HG03175 (cell line): Measurements from ENCODE around the gene SPON1.
"Not testable (repeated sequence)": the region's sequence is repeated elsewhere in the genome, so short reads cannot be mapped to it uniquely, and the experiment has no call there.

Experiments used
- ATAC-seq: cut with Tn5 transposase; IDR thresholded peaks from one replicate; pipeline ENCODE4 v1.9.1; 2021; ENCODE audit warnings: mild to moderate bottlenecking, moderate library complexity; ENCODE audit not compliant: unreplicated experiment

SPON1 gene

GRCh38 chr11:13972944-13973343 is 10.4 kb downstream of the SPON1 start:
- ATAC-seq: no peak

GRCh38 chr11:13974631-13975030 is 12.1 kb downstream of the SPON1 start:
- no peak for ATAC-seq

DNA sequence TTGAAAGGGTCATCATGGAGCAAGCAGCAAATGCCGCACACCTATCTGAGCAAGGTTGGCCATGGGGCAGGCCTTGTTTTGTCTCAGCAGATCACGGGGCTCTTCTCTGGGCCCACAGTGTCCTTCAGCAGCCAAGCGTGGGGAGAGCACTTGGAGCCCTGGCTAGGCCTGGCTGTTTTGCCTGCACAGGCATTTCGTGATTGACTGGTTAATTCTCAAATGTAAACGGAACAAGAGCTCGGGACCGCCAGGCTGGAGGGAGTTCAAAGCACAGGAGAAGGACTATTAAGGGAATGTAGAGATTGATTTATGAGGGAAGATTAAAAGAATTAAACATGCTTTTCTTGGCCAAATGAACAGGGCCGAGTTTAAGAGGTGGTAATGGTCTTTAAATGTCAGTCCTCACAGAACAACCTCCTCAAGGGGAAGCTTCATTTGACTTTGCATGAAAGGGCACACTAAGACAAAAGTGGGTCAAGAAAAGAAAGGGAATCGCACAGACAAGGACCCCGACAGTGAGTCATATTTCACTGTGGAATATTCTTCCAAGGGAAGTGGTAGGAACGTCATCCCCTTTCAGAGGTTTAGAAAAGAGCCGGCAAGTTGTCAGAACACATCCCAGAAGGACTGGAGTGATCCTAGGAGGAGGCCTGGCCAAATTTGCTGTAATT is 20.7 kb downstream of the SPON1 start:
- ATAC-seq: no peak

DNA sequence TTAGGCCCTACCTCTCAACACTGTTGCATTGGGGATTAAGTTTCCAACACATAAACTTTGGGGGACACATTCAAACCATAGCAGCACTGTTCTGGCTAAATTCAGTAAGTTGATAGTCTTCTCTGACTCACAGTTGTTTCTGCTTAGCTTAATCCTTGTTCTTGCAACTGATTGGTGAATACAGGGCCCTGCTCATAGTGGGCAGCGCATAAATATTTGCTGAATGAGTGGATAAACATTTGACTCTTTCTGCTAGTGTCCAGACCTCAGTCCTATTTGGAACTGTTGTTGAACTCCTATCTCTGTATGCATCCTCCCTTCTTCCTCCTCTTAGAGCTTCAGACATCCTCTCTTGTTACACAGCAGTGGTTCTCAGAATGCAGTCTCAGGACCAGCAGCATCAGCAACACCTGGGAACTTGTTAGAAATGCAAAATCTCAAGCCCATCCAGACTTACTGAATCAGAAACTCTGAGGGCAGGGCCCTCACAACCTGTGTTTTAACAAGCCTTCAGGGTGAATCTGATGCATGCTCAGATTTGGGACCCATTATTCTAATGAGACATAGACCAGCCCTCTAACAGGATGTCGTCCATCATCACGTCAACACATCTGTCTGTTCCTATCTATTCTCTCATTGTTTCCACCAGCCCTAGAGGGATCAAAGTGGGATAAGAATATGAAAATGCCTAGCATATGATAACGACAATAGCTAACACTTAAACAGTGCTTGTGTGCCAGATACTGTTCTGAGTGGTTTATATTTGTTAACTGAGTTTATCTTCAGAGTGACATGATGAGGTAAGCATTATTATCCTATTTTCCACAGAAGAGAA is 22.3 kb downstream of the SPON1 start:
- no peak for ATAC-seq

DNA sequence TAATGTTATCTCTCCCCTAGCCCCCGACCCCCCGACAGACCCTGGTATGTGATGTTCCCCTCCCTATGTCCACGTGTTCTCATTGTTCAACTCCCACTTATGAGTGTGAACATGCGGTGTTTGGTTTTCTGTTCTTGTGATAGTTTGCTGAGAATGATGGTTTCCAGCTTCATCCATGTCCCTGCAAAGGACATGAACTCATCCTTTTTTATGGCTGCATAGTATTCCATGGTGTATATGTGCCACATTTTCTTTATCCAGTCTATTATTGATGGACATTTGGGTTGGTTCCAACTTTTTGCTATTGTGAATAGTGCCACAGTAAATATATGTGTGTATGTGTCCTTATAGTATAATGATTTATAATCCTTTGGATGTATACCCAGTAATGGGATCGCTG is 24.2 kb downstream of the SPON1 start:
- not testable (repeated sequence) for ATAC-seq

DNA sequence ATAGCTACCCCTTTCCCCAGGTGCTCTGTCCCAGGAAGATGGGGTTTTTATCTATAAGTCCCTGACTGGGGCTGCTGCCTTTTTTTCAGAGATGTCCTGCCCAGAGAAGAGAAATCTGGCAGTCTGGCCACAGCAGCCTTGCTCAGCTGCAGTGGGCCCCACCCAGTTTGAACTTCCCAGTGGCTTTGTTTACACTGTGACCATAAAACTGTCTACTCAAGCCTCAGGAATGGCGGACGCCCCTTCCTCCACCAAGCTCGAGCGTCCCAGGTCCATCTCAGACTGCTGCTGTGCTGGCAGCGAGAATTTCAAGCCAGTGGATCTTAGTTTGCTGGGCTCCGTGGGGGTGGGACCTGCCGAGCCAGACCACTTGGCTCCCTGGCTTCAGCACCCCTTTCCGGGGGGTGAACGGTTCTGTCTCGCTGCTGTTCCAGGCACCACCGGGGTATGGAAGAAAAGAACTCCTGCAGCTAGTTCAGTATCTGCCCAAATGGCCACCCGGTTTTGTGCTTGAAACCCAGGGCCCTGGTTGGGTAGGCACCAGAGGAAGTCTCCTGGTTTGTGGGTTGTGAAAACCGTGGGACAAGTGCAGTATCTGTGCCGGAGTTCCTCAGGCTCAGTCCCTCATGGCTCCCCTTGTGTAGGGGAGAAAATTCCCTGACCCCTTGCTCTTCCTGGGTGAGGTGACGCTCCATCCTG is 29.8 kb downstream of the SPON1 start:
- not testable (repeated sequence) for ATAC-seq

DNA sequence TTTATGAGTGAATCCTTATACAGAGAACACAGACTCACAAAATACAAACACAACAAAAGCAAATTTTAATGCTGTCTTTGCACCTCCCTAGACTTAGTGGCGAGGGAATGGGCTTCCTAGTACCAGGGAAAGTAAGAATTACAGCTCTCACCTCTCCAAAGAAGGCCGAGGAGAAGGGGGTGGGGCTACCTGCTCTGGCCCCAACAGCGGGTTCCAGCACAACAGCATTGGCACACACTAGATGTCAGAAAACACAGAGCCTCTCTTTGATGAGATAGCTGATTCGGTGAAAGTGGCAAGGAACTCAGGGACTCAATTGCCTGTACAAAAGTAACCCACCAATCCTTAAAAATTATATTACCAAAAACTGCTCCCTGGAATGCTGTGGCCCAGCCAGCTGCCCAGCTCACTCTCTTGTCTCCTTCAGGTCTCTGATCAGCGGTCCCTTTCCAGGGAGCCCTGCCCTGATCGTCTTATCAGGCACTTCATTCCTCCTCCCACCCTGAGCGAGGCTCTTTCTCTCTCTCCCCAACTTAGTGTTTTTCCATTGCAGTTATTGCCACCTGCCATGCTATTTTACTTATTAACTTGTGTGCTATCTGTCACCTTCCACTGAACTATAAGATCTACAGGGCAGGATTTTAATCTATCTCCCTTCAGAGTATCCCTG is 30.7 kb downstream of the SPON1 start:
- no peak for ATAC-seq

DNA sequence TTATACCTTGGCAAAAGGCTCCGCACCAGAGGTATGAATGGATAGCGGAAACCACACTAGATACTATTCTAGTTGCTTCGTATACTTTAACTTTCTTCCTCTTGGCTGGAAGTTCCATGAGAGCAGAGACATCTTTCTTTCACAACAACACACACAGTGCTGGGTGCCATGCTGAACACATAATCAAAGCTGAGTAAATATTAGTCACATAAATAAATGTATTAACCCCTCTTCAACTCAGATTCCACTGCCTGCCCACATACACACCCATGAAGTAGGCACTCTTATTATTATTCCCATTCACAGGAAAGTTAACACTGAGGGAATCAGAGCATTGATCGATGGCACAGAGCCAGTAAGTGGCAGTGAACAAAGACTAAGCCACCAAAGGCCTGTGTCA is 35.4 kb downstream of the SPON1 start:
- ATAC-seq: no peak

DNA sequence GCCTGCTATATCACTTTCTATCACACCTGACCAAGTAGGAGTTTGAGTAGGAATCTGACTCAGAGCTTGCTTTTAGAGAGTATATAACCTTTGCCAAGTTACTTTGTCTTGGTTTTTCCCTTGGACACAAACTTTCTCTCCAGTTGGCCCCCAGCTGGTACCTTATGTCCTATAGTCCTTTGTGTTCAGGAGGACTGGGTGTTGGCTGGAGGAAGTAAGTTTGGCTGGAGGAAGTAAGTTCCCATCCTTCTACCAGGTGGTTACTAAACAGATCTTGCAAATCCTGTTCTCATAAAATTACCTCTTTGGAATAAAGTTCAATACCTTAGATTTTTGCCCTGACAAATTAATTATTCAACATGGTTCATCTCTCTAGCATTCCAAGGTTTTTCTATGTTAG is 37.2 kb downstream of the SPON1 start:
- ATAC-seq: no peak

GRCh38 chr11:14001597-14001996 is 39.1 kb downstream of the SPON1 start:
- ATAC-seq: no peak

DNA sequence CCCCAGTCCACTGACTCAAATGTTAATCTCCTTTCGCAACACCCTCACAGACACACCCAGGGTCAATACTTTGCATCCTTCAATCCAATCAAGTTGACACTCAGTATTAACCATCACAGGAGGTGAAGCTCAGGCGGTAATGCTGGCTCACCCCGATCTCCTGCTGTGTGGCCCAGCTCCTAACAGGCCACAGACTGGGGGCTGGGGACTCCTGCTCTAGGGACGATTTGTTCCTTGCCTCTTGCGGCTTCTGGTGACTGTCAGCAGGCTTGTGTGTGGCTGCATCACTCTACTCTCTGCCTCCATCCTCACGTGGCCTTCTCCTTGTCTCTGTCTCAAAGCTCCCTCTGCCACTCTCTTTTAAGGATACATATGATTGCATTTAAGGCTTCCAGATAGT is 45.0 kb downstream of the SPON1 start:
- no peak for ATAC-seq

GRCh38 chr11:14010665-14011064 is 48.1 kb downstream of the SPON1 start:
- no peak for ATAC-seq

DNA sequence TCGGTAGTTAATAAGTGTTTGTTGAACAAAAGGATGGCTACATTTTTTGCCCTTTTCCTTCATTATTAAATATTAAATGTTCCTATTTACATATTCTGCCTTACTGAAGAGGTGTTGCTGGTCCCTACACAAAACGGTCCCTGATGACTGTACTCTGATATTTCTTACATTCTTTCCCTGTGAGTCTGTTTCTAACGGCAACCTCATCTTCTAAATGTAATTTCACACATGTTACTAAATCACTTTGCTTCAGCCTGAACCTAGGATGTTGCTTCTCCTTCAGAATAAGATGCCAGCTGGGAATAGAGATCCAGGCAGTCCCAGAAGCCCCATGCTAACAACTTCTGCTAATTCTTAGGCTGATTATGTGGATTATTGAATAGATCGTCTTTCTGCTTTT is 50.3 kb downstream of the SPON1 start:
- no peak for ATAC-seq

DNA sequence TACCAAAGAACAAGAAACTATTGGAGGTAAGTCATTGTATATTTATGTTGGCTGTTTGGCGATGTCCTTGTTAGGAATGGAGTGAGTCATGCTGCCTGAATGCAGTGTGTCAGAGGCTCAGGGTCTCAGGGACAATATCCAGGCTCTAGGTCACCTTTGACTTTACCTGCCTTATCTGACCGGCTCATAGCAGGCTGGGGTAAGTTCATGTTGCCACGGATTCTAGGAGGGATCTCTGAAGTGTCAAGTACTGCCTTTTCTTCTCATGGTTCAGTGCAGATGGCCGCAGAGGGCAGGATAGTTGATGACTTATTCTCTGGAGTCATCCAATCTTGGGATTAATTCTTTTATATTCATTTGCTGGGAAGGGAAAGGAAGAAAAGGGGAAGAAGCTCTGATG is 53.2 kb downstream of the SPON1 start:
- no peak for ATAC-seq

DNA sequence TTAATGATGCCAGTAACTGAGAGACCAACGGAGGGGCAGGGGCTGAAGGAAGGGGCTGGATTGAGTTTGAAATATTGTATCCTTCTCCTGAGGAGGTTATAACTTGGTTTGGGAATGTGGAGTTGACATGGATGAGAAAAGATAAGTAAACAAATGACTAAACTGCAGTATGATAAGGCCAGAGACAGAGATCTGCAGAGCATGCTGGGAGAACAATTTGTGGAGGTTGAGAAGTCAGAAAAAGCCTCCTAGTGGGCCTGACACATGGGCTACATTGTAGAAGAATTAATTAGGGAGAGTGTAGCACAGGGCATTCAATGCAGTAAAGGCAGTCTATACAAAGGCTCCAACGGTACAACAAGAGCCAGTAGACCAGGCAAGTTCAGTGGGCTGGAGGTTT is 55.9 kb downstream of the SPON1 start:
- no peak for ATAC-seq

- no peak for ATAC-seq
These were observed 59.2 kb downstream of the SPON1 start for GRCh38 chr11:14021738-14022137.

GRCh38 chr11:14022251-14022650 is 59.7 kb downstream of the SPON1 start:
- ATAC-seq: no peak

GRCh38 chr11:14022821-14023220 is 60.3 kb downstream of the SPON1 start:
- no peak for ATAC-seq

DNA sequence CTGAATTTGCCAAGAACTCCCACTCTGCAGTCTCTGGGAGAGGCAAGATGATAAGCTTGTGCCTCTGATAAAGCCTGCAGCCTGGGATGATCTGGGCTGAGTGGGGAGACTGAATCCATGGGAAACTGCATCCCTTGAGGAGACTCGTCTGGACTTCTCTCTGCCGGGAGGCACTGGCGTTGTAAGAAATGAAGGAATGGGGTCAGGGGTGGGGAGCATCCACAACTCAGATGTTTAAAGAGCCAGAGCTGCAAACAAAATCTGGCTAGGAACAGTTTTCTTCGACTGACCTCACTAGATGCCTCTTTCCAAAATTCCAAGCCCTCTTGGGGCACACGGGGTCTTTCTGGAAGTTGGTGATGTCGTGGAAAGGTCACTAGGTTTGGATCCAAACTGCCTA is 64.4 kb downstream of the SPON1 start:
- no peak for ATAC-seq

- ATAC-seq: no peak
These were observed 65.0 kb downstream of the SPON1 start for GRCh38 chr11:14027525-14027924.

GRCh38 chr11:14029440-14029839 is 66.9 kb downstream of the SPON1 start:
- ATAC-seq: no peak
